CD4-positive, alpha-beta T cell treated with Interleukin-6 at 100 ng/mL for 8 hours (primary cell): ENCODE results near the gene PRRT1.
A peak's percentile ranks its signal among the peaks of the same experiment; 100 is the strongest.
"Not testable (repeated sequence)": the region's sequence is repeated elsewhere in the genome, so short reads cannot be mapped to it uniquely, and the experiment has no call there.

Experiments
- DNase-seq: peaks from one replicate; pipeline ENCODE4 v3.0.0-alpha.2; 2020; ENCODE audit warnings: mixed read lengths, low spot score

The PRRT1 gene

GRCh38 chr6:32120573-32121059, 31.1 kb downstream of the PRRT1 start:
- DNase-seq, result no peak

DNA sequence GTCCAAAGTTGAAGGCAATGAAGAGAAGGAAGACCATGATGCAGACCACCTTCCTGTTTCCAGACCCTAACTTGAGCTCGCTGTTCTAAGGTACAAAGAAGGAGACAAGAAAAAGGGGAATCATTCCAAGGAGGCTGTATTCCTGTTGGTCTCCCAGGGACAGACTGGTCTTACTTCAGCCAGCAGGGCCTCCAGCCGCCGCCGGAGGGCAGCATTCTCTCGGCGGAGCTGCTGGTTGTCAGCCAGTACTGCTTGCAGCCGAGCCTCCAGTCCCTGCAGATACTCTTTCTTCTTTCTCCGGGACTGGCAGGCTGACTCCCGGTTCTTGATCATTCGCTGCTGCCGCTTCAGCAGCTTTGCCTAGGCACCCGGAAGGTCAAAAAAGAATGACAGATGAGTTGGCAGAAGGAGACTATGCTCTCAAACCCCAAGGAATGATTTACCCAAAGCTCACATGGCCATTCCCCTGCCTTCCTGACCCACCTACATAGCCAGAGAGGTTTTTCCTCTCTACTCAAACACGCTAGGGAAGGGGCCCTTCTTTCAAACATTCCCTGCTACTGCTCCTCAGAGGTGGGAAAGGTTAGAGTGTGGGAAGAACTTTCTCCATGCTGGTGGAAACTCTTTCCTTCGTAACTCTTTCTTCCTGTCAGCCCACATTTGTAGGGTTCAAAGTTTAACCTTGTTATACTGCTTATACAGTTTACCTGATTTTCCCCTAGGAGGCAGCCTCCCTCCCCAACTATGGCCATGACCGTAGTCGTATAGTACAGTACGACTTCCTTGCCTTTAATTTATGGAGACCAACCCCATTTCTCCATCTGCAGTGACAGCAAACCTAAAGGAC, 32.7 kb downstream of the PRRT1 start:
- DNase-seq, result peak; percentile 66

DNA sequence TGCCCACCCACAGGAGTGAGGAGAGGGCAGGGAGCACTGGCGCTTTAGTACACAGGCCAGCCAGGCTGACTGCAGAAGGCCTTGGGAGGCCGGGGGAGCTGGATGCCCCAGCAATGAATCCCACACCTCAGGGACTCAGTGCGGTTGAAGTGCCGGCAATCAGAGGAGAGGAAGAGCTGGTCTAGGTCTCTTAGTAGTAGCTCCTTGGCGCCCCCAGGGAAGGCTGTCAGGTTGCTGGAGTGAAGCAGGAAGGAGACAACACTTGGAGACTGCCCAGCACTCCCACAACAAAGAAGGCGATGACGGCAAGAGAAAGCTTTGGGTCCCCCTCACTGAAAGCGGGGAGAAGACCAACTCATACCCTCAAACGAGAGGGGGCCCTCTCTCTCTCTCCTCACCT, 34.3 kb downstream of the PRRT1 start:
- DNase-seq, result no peak

- DNase-seq, result no peak
These were observed 35.1 kb downstream of the PRRT1 start for GRCh38 chr6:32116674-32117073.

DNA sequence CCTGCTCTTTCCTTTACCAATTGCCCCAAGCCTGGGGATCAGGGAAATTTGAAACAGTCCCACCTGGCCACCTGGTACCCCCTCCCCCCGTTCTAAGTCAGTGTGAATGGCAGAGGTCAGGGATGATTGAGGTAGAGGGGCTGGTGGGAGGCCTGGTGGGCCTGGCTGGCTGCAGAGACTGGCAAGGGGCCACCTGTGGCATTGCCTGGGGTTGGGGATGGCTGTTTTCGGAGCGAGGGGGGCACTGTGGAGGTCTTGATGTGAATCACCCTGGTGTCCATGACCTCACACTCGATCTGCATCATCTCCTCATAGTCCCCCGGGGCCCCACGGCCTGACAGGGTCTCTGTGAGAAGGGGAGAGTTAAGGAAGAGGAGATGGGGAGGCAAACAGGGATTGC, 36.1 kb downstream of the PRRT1 start:
- no peak for DNase-seq

- DNase-seq, result no peak
These were observed 36.9 kb downstream of the PRRT1 start for GRCh38 chr6:32114796-32115195.

DNA sequence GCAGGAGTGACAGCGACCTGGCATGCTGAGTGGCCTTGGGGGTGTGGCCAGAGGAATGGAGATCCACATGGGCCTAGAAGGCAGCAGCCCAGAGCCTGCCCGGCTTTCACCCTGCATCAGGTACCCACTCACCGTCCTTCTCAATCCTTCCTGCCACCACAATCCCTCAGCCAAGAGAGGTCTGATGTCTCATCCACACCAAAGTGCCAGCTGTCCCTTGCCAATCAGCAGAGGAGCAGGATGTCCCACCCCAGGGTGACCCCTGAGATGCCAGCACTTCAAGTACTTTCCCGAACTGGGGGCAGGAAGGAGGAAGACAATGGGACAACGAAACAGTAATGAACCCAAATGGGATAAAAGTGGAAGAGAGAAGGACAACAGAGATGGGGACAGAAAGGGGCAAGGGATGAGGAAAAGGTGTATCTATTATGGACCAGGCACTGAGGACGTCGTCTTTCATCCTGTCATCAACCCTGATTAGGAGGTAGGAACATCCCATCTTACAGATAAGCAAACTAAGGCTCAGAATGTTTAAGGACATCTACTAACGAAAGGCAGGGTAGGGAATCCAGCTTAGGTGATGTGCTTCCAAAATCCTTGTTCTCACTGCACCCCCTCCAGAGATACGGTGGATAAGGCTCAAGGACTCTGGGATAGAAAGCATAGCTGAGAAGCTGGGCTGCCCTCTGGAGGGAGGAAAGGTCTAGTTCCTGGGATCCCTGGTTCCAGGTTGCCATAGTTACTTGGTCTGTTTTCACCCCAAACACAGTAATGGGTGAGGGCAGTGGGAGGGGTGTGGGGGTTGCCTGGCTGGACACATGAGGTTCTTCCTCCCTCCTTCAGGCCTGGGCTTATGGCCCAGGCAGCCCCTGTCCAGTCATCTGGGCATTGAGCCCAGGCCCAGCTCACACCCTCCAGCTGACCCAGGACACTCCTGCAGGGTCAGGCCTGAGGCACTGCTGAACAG, 38.1 kb downstream of the PRRT1 start:
- DNase-seq, result no peak

- no peak for DNase-seq
These were observed 39.2 kb downstream of the PRRT1 start for GRCh38 chr6:32112431-32112980.

DNA sequence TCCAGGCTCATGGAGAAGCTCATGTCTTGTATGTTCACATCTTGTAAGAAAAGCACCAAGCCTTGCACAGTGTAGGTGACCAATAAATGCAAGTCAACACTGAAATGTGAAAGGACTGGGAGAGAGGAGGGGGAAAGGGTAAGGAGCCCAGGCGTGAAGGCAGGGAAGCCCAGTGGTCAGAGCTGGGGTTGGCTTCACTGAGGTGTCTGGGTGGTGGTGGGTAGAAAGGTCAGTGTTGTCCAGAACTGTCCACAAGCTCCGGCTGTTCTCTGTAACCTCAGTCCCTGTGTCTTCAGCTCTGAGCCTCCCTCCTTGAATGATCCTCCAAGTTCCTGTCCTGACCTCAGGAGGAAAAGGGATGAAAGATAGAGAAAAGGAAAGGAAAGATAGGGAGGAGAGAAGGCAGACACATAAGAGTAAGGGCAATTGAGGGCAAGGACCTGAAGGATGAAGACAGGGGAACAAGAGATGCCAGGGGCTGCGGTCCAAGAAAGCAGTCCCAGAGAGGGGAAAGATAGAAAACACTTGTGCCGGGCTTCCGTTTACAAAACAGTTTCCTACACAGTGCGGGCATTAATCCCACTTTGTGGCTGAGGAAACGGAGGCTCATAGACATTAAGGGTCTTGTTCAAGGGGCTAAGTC, 40.2 kb downstream of the PRRT1 start:
- DNase-seq, result no peak

GRCh38 chr6:32110632-32111031, 41.1 kb downstream of the PRRT1 start:
- no peak for DNase-seq

GRCh38 chr6:32109765-32110160, 42.0 kb downstream of the PRRT1 start:
- DNase-seq, result no peak

- DNase-seq, result no peak
These were observed 42.5 kb downstream of the PRRT1 start, which contains the start of gene TNXB for GRCh38 chr6:32109114-32109764. Gene TNXB, minus strand, starts transcription at chr6:32109338. Its CDS starts 11,140 bp downstream, at chr6:32098198.

DNA sequence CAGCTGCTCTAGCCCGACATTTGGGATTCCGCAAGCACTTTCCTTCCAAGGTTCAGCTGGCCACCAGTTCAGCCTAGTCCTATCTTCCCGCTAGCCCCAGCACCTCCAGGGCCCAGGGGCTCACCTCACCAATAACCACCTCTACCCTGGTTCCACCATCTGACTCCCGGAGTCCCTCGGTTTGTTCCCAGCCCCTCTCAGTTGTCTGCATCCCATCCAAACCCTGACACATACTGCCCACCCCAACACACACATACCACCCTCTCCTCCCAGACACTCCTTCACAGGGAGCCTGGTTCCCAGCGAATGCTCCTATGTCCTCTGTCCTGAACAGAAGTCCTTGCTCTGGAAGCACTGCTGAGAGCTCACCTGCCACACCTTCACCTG, 43.0 kb downstream of the PRRT1 start:
- no peak for DNase-seq

- DNase-seq, result no peak
These were observed 43.6 kb downstream of the PRRT1 start for GRCh38 chr6:32108094-32108627.

GRCh38 chr6:32107406-32107805, 44.3 kb downstream of the PRRT1 start:
- no peak for DNase-seq

DNA sequence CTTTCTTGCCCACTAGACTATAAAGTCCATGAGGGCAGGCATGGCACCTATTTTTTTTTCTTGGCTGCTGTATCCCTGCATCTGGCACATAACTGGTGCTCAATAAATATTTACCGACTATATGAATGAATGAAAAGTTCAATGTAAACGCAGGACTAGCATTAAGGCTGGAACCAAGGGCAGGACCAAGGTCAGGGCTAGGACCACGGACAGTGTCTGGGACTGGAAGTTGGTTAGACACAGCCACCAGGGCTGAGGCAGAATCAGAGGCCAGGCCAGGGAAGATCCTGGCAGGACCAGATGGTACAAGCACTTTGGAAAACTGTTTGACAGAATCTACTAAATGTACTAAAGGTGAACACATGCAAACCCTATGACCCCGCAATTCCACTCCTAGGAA, 46.3 kb downstream of the PRRT1 start:
- DNase-seq, result no peak

GRCh38 chr6:32102255-32102654, 49.5 kb downstream of the PRRT1 start:
- DNase-seq, result no peak

DNA sequence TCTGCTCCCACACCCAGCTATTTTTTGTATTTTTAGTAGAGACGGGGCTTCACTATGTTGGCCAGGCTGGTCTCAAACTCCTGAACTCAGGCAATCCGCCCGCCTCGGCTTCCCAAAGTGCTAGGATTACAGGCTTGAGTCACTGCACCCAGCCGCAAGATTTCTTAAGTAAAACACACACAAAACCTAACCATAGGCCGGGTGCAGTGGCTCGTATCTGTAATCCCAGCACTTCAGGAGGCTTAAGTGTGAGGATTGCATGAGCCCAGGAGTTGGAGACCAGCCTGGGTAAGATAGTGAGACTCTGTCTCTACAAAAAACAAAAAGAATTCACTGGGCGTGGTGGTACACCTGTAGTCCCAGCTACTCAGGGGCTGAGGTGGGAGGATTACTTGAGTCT, 51.5 kb downstream of the PRRT1 start:
- DNase-seq, result not testable (repeated sequence)
